ENCODE measurements around the gene OR8J1.
"Not testable (repeated sequence)": the region's sequence is repeated elsewhere in the genome, so short reads cannot be mapped to it uniquely, and the experiment has no call there.

Gene OR8J1

GRCh38 chr11:56353991-56354390 lies at the start of gene OR8J1:
TSS of gene OR8J1 (plus strand) at chr11:56354291. CDS start at chr11:56360247, 5,956 bp downstream.
- no peak for DNase-seq

GRCh38 chr11:56307836-56308235 lies 46.3 kb upstream of the OR8J1 start:
- no peak for DNase-seq

GRCh38 chr11:56314844-56315243 lies 39.2 kb upstream of the OR8J1 start, which contains the start of gene OR8K3:
TSS of gene OR8K3 (plus strand) at chr11:56315144. CDS start at chr11:56318307, 3,163 bp downstream.
- no peak for DNase-seq

GRCh38 chr11:56331861-56332491 lies 22.1 kb upstream of the OR8J1 start:
- no peak for DNase-seq

GRCh38 chr11:56333156-56333555 lies 20.9 kb upstream of the OR8J1 start:
- DNase-seq = no peak

- DNase-seq = no peak
Observed at GRCh38 chr11:56340289-56340688, 13.8 kb upstream of the OR8J1 start.

- DNase-seq = no peak
Observed at GRCh38 chr11:56345739-56346138, 8.4 kb upstream of the OR8J1 start, which contains the start of gene OR8K1. TSS of gene OR8K1 (plus strand) at chr11:56346039. CDS start at chr11:56346039, 0 bp downstream.

- no peak for DNase-seq
Observed at GRCh38 chr11:56375324-56375723, 21.2 kb downstream of the OR8J1 start, which contains the start of gene OR8U1. TSS of gene OR8U1 (plus strand) at chr11:56375624. CDS start at chr11:56375624, 0 bp downstream.

- DNase-seq = no peak
Observed at GRCh38 chr11:56380120-56380519, 26.0 kb downstream of the OR8J1 start.

- no peak for DNase-seq
Observed at GRCh38 chr11:56394381-56394780, 40.3 kb downstream of the OR8J1 start.

- DNase-seq = no peak
Observed at GRCh38 chr11:56396047-56396446, 42.0 kb downstream of the OR8J1 start.

GRCh38 chr11:56401858-56402461 lies 47.9 kb downstream of the OR8J1 start:
- not testable (repeated sequence) for DNase-seq

GRCh38 chr11:56404393-56404792 lies 50.3 kb downstream of the OR8J1 start:
- DNase-seq = no peak

GRCh38 chr11:56410801-56411200 lies 56.7 kb downstream of the OR8J1 start:
- no peak for DNase-seq
